Measurements from ENCODE around the gene ZNF451.

ZNF451 gene

DNA sequence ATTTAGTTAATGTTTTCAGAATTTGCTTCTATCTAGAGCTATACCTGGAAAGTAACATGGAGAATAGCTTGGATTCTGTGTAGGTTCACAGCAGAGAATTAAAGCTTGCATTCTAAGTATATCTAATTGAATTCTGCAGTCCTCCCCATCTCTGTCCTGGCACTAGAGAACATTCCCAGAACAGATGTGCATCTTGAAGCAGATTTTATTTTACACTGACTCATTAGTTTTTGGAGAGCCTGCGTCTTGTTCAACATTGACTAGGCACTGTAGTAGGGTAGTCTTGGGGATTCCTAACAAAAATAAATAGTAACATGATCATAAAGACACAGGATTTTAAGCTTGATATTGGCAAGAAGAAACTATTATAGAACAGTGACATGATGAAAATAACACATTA, 45.9 kb downstream of the ZNF451 start:
- H3K9me3 ChIP-seq (ENCODE audit: control insufficient read depth, low read length) = no peaks in the 10 kb centered on the region
- no peak overlapping the region for H3K4me2 ChIP-seq (ENCODE audit: low read length)
- H3K9ac ChIP-seq = no peak overlapping the region
- H3K4me1 ChIP-seq = no peaks in the 10 kb centered on the region
- no peak overlapping the region for H2AFZ ChIP-seq
- H3K27ac ChIP-seq = no peak overlapping the region
- TF ChIP-seq, protein P1, sequence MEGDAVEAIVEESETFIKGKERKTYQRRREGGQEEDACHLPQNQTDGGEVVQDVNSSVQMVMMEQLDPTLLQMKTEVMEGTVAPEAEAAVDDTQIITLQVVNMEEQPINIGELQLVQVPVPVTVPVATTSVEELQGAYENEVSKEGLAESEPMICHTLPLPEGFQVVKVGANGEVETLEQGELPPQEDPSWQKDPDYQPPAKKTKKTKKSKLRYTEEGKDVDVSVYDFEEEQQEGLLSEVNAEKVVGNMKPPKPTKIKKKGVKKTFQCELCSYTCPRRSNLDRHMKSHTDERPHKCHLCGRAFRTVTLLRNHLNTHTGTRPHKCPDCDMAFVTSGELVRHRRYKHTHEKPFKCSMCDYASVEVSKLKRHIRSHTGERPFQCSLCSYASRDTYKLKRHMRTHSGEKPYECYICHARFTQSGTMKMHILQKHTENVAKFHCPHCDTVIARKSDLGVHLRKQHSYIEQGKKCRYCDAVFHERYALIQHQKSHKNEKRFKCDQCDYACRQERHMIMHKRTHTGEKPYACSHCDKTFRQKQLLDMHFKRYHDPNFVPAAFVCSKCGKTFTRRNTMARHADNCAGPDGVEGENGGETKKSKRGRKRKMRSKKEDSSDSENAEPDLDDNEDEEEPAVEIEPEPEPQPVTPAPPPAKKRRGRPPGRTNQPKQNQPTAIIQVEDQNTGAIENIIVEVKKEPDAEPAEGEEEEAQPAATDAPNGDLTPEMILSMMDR (IDR thresholded peaks at IDR 0.05) = no peak
- no peak overlapping the region for H3K4me3 ChIP-seq (ENCODE audit: low read depth, low read length)
- H3K27me3 ChIP-seq (ENCODE audit: control insufficient read depth, insufficient read depth, low read length) = no peaks in the 10 kb centered on the region
- H3K79me2 ChIP-seq = no peaks in the 10 kb centered on the region
- no peaks in the 10 kb centered on the region for H3K36me3 ChIP-seq (ENCODE audit: control insufficient read depth, insufficient read depth, low read length)

DNA sequence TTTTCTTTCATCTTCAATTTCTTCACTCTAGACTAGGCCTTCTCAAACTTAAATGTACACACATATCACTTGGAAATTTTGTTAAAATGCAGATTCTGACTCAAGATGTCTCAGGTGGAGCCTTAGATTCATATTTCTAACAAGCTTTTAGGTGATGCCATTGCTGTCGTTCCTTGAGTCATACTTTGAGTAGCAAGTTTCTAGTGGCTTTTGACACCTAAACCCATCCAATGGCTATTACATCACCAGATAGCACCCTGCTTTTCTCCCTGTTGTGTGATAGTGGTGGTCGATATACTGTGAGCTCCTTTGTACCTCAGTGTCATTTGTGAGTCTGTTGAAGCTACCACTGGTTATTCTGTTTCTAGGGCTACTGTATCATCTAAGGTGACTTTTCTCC, 47.4 kb downstream of the ZNF451 start:
- H3K4me1 ChIP-seq = no peaks in the 10 kb centered on the region
- H3K9me3 ChIP-seq (ENCODE audit: control insufficient read depth, low read length) = no peaks in the 10 kb centered on the region
- H3K4me3 ChIP-seq (ENCODE audit: low read depth, low read length) = no peak overlapping the region
- no peak overlapping the region for H3K9ac ChIP-seq
- no peaks in the 10 kb centered on the region for H3K36me3 ChIP-seq (ENCODE audit: control insufficient read depth, insufficient read depth, low read length)
- TF ChIP-seq, protein P1 (IDR thresholded peaks at IDR 0.05) = no peak
- H3K27ac ChIP-seq = no peak overlapping the region
- no peaks in the 10 kb centered on the region for H3K27me3 ChIP-seq (ENCODE audit: control insufficient read depth, insufficient read depth, low read length)
- H3K79me2 ChIP-seq = no peaks in the 10 kb centered on the region
- H2AFZ ChIP-seq = no peak overlapping the region
- H3K4me2 ChIP-seq (ENCODE audit: low read length) = no peak overlapping the region

DNA sequence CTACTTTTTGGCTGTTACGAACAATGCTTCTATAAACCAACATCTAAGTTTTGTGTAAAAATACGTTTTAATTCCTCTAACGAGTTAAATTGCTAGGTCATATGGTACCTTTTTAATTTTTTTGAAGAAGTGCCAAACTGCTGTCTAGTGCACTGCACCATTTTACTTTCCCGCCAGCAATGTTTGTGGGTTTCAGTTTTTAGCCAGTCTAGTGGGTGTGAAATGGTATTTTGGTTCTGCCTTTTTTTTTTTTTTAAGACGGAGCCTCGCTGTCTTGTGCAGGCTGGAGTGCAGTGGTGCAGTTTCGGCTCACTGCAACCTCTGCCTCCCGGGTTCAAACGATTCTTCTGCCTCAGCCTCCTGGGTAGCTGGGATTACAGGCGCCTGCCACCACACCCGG, 48.0 kb downstream of the ZNF451 start:
- Histone ChIP-seq H3K9ac (no peak overlapping the region), H2AFZ (no peak overlapping the region), H3K4me1 (no peaks in the 10 kb centered on the region), H3K27me3 (ENCODE audit: control insufficient read depth, insufficient read depth, low read length) (no peaks in the 10 kb centered on the region), H3K4me2 (ENCODE audit: low read length) (no peak overlapping the region), H3K36me3 (ENCODE audit: control insufficient read depth, insufficient read depth, low read length) (no peaks in the 10 kb centered on the region), H3K79me2 (no peaks in the 10 kb centered on the region), H3K27ac (no peak overlapping the region), H3K9me3 (ENCODE audit: control insufficient read depth, low read length) (no peaks in the 10 kb centered on the region), H3K4me3 (ENCODE audit: low read depth, low read length) (no peak overlapping the region)
- TF ChIP-seq, protein P1 (IDR thresholded peaks at IDR 0.05) = no peak

DNA sequence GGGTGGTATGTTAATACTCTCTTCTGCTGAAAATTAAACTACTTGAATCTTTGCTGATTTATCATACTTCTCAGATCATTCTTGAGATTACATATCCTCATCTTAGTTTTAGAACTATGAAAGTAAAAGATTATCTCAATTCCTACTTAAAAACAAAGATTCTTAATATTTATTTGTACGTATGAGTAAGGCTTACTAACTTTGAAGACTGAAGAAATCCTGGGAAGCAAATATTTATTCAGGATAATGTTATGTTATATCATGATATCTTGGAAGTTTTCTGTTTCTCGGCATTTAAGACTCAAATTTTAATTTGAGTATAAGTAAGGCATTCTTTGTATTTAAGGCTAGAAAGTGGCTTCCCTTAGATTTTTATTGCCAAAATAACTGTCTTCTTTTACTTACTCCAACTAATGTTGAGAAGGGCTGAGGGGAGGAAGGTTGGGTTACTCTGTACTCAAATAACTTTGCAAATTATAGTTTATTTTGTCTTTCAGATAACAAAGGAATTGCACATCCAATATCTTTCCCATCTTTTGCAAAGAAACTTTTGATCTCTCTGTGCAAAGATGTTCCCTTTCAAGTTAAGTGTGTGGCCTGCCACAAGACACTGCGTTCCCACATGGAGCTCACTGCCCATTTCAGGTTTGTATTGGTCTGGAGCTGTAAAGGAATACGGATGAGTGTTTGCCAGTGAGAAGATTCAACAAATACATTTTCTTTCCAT, 51.6 kb downstream of the ZNF451 start:
- TF ChIP-seq, protein P1 (IDR thresholded peaks at IDR 0.05) = no peak
- no peaks in the 10 kb centered on the region for H3K36me3 ChIP-seq (ENCODE audit: control insufficient read depth, insufficient read depth, low read length)
- H3K9ac ChIP-seq = no peak overlapping the region
- no peak overlapping the region for H3K27ac ChIP-seq
- no peaks in the 10 kb centered on the region for H3K27me3 ChIP-seq (ENCODE audit: control insufficient read depth, insufficient read depth, low read length)
- no peaks in the 10 kb centered on the region for H3K9me3 ChIP-seq (ENCODE audit: control insufficient read depth, low read length)
- H3K4me1 ChIP-seq = no peaks in the 10 kb centered on the region
- no peaks in the 10 kb centered on the region for H3K79me2 ChIP-seq
- H2AFZ ChIP-seq = no peak overlapping the region
- no peak overlapping the region for H3K4me3 ChIP-seq (ENCODE audit: low read depth, low read length)
- no peak overlapping the region for H3K4me2 ChIP-seq (ENCODE audit: low read length)

DNA sequence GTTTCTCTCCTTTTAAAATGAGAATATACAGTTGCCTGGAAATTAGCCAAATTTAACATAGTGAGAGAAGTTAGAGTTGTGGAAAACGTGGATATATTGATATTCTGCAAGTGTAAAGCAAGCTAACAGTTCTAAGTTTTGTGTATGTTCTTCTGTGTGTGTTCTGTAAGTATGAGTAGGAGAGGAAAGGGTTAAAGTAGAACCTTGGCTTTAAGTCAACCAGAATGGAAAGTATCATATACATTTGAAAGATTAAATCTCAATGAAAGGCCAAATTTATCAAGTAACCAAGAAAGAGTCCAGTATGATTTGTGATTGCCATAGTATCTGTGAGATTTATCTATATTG, 52.2 kb downstream of the ZNF451 start:
- no peaks in the 10 kb centered on the region for H3K4me1 ChIP-seq
- no peaks in the 10 kb centered on the region for H3K36me3 ChIP-seq (ENCODE audit: control insufficient read depth, insufficient read depth, low read length)
- TF ChIP-seq, protein P1 (IDR thresholded peaks at IDR 0.05) = no peak
- no peak overlapping the region for H3K4me2 ChIP-seq (ENCODE audit: low read length)
- no peaks in the 10 kb centered on the region for H3K79me2 ChIP-seq
- H3K4me3 ChIP-seq (ENCODE audit: low read depth, low read length) = no peak overlapping the region
- no peak overlapping the region for H3K9ac ChIP-seq
- H3K9me3 ChIP-seq (ENCODE audit: control insufficient read depth, low read length) = no peaks in the 10 kb centered on the region
- H2AFZ ChIP-seq = no peak overlapping the region
- no peaks in the 10 kb centered on the region for H3K27me3 ChIP-seq (ENCODE audit: control insufficient read depth, insufficient read depth, low read length)
- H3K27ac ChIP-seq = no peak overlapping the region

Data from parathyroid adenoma (tissue), 2 donors.